Measurements from ENCODE around the gene CAMTA1.
"Not testable (repeated sequence)": the region's sequence is repeated elsewhere in the genome, so short reads cannot be mapped to it uniquely, and the experiment has no call there.

Gene CAMTA1

DNA sequence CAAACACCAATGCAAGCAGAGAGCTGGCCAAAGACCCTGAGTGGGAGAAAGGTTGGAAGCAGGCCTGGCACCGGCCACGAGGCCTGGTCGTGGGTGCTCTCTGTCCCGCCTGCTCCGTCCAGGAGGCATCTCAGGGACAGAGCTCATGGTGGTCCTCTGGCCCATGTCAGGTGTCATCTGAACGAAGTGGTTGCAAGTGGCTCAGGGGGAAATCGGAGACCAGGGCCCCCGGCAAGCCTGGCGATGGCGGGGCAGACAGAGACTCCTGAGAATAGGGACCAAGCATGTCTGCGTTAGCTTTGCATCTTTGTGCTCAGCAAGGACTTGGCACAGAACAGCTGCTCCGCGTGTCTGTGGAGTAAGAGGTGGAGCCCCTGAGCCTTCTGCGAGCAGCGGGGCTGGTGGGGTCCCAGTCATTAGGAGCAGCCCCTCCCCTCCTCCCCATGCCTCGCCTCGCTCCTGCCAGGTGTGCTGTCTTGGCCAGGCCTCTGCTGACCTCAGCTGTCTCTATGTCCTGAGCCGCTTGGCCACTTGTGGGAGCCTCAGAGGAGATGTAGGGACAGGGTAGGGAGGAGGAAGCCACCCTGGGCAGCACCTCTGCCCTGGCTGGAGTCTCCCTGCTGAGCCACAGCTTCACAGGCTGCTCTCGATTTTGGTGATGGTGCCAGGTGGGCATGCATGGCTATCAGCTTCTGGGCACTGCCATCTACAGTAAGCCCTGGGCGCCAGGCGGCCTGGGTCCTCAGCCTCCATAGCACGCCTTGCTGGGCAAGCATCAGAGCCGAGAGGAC, 622.9 kb downstream of the CAMTA1 start:
- no peak for DNase-seq (ENCODE audit: low read depth in 3 of 3)

DNA sequence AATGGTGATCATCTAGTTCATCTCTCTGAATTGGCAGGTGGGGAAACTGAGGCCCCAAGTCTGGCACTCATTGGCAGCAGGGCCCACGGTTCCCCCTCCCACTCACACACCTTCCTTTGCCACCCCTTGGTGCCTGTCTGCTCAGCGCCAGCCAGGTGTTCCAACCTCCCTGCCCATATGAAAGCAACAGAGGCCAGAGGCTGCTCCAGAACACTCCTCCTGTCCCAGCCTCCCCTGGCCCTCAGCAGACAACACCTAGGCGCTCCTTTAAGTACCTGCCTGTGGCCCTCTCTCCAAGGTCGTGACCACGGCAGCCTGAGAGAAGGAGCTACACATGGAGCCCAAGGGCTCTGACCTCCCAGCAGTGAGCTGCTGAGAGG, 623.5 kb downstream of the CAMTA1 start:
- no peak for DNase-seq (ENCODE audit: low read depth in 3 of 3)

DNA sequence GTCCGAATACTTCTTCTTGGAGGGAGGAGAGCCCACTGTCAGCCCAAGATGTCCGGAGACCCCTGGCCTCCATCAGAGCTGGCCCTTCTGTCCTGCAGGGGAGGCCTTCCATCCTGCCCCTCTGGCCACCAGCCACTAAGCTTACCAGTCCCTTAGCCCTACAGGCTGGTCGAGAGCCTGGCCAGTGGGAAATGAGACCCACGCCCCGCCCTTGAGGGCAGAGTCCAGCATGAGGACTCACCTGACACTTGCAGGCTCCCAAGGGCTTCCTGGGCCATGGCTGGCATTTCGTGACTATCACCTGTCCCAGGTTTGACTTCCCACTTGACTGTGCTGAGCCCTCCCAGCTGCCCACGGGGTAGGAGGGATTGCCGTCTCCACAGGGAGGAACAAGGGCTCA, 624.0 kb downstream of the CAMTA1 start:
- no peak for DNase-seq (ENCODE audit: low read depth in 3 of 3)

DNA sequence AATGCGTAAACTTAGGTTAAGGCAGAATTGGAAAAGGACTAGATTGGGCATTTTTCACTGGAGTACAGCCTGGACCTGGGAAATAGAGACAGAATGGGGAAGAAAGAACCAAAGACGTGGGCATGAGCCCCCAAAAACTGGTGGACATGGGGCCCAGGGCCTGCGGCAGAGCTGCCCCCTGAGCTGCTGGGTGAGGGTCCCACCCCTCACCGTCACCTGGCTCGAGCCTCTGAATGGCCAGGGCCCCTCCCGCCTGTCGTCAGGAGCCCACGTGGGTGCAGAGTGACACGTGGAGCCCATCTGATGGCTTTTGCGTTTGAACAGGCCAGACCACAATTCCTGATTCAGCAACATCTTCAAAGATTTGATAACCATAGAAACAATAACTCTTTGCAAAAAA, 624.9 kb downstream of the CAMTA1 start:
- DNase-seq (ENCODE audit: low read depth in 3 of 3), result no peak

DNA sequence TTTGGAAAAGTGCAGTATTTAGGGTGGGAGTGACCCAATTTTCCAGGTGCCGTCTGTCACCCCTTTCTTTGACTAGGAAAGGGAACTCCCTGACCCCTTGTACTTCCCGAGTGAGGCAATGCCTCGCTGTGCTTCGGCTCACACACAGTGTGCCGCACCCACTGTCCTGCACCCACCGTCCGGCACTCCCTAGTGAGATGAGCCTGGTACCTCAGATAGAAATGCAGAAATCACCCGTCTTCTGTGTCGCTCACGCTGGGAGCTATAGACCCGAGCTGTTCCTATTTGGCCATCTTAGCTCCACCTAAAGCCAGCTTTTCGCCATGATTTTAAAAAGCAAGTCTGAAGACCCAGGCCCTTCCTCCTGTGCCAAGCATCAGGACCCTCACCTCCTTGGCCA, 632.4 kb downstream of the CAMTA1 start:
- not testable (repeated sequence) for DNase-seq (ENCODE audit: low read depth in 3 of 3)

DNA sequence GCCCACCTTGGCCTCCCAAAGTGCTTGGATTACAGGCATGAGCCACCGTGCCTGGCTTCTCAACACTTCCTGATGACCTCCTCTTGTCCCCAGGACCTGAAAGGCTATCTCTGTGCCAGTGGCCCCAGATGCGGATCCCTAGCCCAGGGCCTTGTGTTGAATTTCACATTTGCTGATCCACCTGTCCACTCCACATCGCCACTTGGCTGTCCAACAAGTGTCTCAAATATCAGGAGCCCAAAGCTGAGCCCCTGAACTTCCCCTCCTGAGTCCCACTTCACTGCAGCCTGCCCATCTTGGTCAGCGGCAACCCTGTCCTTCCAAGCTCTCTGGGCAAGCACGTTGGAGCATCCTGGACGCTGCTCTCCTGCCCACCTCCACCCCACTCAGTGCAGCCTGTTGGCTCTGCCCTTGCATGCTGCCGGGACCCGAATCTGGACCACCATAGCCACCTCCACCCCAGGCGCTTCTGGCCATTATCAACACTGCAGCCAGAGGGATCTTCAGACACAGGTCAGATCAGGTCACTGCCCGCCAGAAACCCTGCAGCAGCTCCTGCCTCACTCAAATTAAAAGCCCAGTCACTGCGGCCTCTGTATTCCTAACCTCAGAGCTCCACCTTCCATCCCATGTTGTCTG, 633.3 kb downstream of the CAMTA1 start:
- no peak for DNase-seq (ENCODE audit: low read depth in 3 of 3)

DNA sequence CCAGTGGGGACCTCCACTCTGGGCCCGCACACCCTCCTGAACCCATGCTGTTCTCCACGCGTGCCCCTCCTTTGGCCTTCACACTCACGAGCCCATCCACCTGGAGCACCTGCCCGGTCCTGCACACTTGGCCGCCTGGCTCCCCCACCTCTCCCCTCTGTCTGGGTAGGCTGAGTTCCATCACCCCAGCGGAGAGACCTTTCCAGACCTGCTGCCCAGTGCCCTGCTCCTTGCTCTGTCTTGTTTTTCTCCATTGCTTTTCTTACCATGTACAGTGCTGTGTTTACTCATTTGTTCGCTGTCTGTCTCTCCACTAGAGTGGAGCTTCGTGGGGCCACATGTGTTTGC, 634.8 kb downstream of the CAMTA1 start:
- DNase-seq (ENCODE audit: low read depth in 3 of 3), result no peak

DNA sequence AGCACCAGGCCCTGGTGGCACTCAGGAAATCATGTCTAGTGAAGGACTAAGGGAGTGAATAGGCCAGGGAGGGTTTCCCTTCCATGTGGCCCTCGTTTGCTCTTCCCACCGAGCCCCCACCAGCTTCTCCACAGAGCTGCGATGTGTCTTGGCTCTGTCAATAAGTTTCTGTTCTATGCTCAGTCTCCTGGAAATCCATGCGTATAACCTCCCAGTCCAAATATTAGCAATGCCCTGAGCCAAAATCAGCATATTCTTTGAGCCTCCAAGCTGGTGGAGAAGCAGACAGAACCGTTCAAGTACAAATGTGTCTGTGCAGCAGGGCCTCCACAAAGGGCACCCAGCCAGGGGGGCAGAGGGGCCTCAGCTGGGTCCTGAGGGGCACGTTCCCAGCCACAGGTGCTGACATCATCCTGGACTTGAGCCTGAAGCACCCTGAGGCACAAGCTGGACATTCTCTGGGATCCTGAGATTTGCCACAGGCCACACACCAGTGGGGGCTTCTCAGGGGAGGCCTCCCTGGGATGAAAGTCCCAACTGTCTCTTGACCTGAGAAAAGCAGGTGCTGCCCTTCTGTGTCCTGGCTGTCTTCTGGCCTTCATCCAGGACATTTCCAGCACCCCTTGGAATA, 635.3 kb downstream of the CAMTA1 start:
- no peak for DNase-seq (ENCODE audit: low read depth in 3 of 3)

DNA sequence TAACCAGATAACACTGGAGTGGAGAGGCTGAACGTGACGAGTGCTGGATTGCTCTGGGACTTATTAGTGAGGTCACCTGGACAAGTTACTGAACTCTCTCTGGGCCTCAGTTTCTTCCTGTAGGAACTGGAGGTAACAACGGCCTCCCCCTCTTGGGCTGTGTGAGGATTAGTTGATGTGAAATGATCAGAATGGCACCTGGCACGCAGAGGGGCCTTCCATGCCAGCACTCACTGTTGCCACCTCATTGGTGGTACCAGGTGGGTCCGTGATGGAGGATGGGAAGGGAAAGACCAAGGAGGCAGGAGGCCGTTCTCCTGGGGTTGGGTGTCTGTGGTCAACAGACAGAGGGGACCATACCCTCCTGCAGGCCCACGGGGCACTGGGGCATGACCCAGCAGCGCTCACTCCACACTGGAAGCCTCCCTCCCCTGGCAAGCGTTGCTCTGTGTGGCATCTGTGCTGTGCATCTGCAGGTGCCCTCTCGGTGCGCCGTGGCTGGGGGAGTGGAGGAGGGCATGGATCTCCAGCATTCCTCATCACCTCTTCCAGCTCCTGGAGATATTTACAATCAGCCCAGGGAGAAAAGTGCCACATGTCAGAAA, 636.3 kb downstream of the CAMTA1 start:
- DNase-seq (ENCODE audit: low read depth in 3 of 3), result no peak

DNA sequence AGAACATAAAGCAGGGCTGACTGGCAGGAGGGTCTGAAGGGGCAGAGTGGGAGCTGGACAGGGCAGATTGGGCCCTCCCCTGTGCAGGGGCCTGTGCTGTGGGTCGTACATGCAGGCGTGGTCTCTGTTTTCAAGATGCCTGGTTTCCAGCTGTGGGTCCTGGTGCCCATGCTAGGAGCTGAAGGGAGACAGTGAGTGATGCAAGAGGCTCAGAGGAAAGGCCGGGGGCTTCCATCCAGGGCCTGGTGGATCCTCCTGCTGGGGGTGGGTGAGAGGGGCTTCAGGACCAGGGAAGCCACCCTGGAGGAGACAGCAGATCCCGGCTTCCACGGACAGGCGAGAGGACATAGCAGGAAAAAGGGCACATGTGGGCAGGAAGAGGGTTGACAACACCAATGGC, 636.8 kb downstream of the CAMTA1 start:
- DNase-seq (ENCODE audit: low read depth in 3 of 3), result no peak

DNA sequence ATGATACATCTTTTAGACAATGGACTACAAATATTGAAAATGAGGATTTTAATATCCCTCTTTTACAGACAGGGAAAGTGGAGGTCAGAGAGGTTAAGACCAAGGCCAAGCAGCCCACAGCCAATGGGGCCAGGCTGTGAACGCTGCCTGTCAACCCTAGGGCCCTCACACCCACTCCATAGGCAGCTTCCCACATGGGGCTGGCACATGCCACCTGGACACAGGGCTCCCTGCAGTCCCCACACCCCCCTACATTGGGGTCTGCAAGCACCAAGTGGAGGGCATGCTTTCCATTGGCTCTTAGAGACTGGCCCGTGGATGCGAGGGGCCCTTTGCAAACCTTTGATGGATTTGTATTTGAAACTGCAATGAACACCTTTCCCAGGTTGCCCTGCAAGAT, 637.3 kb downstream of the CAMTA1 start:
- no peak for DNase-seq (ENCODE audit: low read depth in 3 of 3)

DNA sequence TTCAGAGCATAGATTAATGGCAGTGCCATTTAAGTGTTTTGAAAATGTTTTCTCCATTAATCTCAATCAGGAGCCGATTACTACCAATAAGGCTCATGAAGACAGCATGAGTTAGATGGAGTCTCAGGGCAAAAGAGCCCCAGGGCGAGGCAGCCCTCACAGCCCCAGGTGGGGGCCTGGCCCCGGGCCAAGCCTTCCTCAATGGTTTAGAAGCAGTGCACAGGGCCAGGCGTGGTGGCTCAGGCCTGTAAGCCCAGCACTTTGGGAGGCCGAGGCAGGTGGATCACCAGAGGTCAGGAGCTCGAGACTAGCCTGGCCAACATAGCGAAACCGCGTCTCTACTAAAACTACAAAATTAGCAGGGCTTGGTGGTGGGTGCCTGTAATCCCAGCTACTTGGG, 637.7 kb downstream of the CAMTA1 start:
- no peak for DNase-seq (ENCODE audit: low read depth in 3 of 3)

DNA sequence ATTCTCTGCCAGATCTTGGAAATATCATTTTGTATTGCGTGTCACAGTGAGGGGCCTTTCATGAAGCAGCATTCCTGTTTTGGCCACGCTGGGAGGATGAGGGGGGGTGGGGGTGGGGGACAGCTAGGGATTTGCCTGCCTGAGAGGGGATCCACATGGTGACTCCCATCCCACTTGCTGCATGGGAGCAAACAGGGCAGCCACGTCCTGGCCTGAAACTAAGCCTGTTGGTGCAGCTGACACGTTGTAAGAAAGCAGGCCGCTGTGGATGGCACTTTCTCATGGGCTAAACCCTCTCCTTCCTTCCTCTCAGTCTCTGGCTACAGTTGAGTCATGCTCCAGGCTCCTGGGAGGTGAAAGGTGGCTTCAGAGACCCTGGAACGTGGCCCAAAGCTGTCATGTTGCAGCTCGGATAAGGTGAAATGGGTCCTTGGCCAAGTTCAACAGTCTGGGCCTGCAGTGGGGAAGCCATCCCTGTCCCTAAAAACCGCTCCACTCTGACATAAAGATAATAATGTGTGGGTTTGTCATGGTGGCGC, 639.2 kb downstream of the CAMTA1 start:
- no peak for DNase-seq (ENCODE audit: low read depth in 3 of 3)

DNA sequence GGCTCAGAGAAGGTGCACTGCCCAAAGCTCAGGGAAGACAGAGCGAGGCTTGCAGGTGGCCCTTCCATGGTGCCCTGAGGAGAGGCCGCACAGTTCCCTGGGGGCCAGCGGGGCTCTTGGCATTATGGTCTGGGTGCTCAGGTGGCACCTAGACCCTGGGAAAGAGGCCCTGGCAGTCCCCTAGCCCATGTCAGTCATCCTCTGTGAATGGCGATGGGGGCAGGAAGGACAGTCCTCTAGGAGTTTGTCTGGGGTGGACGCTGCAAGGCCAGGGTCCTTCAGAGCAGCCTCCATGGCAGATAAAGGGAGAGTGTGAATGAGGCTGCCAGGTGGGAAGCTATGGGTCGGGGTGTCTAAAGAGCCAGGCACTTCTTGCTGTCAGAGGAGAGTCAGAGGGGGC, 640.0 kb downstream of the CAMTA1 start:
- no peak for DNase-seq (ENCODE audit: low read depth in 3 of 3)

DNA sequence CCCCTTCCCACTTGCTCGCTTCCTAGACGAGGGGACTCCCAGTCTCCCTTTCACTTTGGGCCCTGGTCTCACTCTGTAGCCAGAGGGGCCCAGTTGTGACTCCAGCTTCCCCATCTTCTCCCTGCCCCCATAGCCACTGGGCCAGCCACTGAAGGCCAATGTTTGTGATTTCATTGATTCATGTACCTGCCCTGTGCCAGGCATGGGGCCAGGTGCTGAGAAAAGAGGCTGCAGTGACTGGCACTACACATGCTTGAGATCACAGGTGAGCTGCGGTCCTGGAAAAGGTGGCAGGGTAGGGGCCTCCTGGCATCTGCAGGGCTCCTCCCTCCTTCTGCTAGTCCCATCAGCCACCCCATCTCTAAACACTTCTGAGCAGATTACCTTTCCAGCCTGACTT, 640.5 kb downstream of the CAMTA1 start:
- no peak for DNase-seq (ENCODE audit: low read depth in 3 of 3)

DNA sequence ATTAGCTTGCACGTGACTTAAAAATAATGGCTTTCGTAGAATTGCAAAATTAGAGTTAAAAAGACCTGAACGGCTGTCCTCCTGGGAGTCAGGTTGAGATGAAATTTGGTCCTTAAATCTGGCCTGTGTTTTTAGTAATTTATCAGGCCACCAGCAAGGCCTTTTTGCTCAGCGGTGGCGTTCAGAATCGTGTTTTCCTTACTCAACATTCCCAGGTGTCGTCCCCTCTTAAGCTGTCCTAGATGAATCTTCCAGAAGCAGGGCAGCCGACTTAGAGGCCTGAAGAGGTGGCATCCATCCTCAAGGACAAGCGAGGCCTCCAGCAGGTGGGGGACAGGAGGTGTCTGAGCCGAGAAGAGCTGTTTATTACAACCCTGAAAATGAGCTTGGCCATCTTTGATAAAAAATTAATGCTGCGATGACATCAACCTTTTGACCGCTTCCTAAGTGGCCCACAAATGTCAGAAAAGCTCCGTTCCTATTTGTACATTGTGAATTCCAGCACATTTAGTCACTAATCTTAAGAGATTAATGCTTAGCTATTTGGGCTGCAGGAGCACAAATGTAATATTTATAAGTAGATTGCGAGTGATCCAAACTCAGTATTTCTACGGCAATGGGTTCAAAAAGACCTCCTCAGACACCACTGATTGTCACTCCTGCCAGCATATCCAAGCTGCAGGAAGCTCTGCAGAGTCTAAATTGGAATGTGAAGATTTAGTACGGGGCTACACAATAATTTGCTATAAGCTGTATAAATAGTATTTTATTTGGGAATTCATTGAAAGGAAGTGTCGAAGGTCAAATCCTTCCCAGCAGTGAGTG, 641.7 kb downstream of the CAMTA1 start:
- no peak for DNase-seq (ENCODE audit: low read depth in 3 of 3)

DNA sequence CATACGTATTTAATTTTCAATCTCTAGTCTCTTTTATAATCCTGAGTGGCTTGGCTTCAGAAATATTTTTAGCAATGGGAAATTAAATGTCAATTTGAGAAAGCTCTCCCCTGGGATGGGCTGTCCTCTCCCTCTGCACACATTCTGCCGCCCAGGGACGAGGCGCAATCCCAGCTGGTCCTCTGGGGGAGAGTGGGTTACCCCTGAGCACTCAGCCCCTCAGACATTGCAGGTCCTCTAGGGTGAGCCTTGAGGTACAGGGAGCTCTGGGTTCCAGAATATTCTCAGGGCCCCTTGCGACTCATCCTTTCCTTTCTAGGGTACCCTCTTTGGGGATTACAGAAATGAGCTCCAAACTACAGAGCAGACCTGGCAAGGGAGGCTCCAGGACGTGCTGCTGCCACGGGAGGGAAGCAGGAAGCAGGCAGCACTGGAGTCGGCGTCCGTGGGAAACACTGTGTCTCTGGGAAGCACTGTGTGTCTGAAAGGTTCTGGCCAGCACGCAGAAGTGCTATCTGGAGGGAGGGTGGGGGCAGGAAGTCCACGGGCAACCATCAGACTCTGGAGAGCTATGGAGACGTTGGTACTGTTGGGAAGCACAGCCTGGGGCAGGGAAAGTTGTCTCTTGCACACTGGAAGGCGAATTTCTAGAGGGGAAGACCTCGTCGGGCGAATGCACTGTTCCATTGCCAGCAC, 642.5 kb downstream of the CAMTA1 start:
- no peak for DNase-seq (ENCODE audit: low read depth in 3 of 3)

DNA sequence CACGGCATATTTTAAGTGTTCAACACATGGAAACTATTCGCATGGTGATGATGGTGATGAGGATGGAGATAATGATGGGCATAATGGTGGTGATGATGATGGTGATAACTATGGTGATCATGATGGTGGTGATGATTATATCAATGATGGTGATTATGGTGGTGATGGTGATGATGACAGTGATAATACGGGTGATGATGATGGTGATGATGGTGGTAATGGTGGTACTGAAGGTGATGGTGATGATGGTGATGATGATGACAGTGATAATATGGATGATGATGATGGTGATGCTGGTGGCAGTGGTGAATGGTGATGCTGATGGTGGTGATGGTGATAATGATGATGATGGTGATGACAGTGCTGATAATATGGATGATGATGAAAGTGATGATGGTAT, 644.0 kb downstream of the CAMTA1 start:
- DNase-seq (ENCODE audit: low read depth in 3 of 3), result no peak

DNA sequence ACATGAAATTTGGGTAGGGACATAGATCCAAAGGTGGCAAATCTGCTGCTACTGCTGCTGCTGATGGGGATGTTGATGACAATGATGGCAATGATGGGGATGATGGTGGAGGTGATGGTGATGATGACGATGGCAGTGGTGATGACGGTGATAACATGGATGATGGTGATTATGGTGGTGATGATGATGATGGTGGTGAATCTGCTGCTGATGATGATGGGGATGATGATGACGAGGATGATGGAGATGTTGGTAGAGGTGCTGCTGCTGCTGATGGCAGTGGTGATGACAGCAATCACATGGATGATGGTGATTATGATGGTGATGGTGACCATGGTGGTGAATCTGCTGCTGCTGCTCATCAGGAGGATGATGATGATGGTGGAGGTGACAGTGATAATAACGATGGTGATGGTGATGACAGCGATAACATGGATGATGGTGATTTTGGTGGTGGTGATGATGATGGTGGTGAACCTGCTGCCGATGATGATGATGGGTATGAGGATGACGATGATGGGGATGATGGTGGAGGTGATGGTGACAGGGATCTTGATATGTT, 644.9 kb downstream of the CAMTA1 start:
- DNase-seq (ENCODE audit: low read depth in 3 of 3), result no peak

DNA sequence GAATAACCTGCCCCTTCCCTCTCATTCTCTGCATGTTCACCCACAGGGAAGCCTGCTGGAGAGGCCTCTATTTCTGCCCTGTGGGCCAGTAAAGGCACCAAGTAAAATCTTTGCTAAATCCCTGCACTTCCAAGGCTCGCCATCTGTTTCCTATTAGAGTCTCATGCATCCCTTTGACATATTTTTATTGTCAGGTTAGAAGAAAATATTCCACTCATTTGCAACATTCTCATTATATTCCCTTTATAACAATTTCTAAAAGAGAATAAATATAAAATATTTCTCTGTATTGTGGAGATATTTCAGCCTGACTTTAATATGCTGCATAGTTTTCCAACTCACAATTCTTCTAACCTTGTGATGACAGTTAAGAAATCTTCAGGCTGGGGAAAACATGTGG, 645.4 kb downstream of the CAMTA1 start:
- DNase-seq (ENCODE audit: low read depth in 3 of 3), result no peak

All from stimulated activated CD4-positive, alpha-beta T cell treated with anti-CD3 and anti-CD28 coated beads, TNF-alpha, amount 100 ng/mL, for 4 hours (primary cell).